ACC112 (cell line): ENCODE results near the gene FAM53C.
"Not testable (repeated sequence)": the region's sequence is repeated elsewhere in the genome, so short reads cannot be mapped to it uniquely, and the experiment has no call there.

Experiments
- H2AFZ ChIP-seq: fragments of 200-600 bp; sonication (generic); one replicate; pipeline ENCODE4 v1.6.0; 2017; ENCODE audit warnings: antibody characterized with exemption, low read length; ENCODE audit not compliant: unreplicated experiment
- H3K27ac ChIP-seq: fragments of 200-600 bp; sonication (generic); 2 replicates; pipeline ENCODE4 v1.5.1; 2014; ENCODE audit warnings: low read depth, mild to moderate bottlenecking, antibody characterized with exemption, low read length, moderate library complexity
- H3K27me3 ChIP-seq: fragments of 200-600 bp; sonication (generic); 2 replicates; pipeline ENCODE4 v1.6.1; 2014; ENCODE audit warnings: mild to moderate bottlenecking, antibody characterized with exemption, low read length, moderate library complexity, mixed read lengths; ENCODE audit not compliant: insufficient read depth
- H3K36me3 ChIP-seq: fragments of 200-600 bp; sonication (generic); 2 replicates; pipeline ENCODE4 v1.6.1; 2016; ENCODE audit warnings: mild to moderate bottlenecking, antibody characterized with exemption, low read length, moderate library complexity, mixed read lengths; ENCODE audit not compliant: insufficient read depth
- H3K4me1 ChIP-seq: fragments of 200-600 bp; sonication (generic); one replicate; pipeline ENCODE4 v1.6.1; 2016; ENCODE audit warnings: low read length, mixed read lengths; ENCODE audit not compliant: insufficient read depth, unreplicated experiment, control insufficient read depth
- H3K4me3 ChIP-seq: fragments of 200-600 bp; sonication (generic); 2 replicates; pipeline ENCODE4 v1.5.1; 2014; ENCODE audit warnings: mild to moderate bottlenecking, low read depth, low read length
- H3K79me2 ChIP-seq: fragments of 200-600 bp; sonication (generic); one replicate; pipeline ENCODE4 v1.6.0; 2016; ENCODE audit warnings: low read length; ENCODE audit not compliant: control insufficient read depth, unreplicated experiment, insufficient read depth

Gene FAM53C

DNA sequence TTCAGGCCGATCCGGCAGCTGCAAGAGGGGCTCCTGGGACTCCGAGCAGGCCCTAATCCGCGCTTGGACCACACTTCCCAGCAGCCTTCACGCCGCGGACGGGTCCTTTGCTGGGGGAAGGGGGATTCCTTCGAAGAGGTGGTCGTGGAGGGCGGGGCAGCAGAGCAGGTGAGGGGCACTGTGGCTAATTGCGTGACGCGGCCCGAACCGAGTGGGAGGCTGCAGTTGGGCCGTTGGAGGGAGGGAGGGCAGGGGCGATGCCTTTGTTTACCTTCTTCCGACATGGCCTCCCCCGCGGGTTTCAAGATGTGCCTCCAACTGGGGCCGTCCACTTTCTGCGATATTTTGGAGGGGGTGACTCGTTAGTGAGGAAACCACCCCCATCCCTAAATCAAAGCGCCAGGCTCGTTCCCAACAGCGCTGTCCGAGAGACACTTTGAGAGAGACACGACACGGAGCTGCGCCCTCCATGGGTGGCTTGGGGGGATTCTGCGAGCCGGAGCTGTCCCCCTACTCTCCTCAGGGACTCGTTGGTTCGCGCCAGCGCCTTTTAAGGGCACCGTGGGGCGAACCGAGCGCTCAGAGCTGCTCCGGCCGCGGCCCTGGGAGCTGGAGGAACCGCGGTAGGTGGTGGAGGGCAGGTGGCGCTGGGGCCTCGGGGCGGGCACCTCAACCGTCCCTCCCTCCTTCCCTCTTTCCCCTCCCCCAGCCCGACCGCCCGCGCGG, at the start of gene FAM53C:
FAM53C (plus strand) TSS at position 582 of the 726 bp plus-strand sequence. CDS start 3,070 bp downstream, outside the sequence.
- Histone ChIP-seq H3K27ac (peak within 1 kb of the TSS; percentile 95), H3K27me3 (no peaks in the 10 kb centered on the region), H3K79me2 (peaks cover 38% of the 10 kb centered on the region), H3K4me3 (peak within 1 kb of the TSS; percentile 98), H2AFZ (peak within 1 kb of the TSS; percentile 80), H3K36me3 (peaks cover 6% of the 10 kb centered on the region; the same call in 1 of the 2 replicates), H3K4me1 (peaks cover 27% of the 10 kb centered on the region)

DNA sequence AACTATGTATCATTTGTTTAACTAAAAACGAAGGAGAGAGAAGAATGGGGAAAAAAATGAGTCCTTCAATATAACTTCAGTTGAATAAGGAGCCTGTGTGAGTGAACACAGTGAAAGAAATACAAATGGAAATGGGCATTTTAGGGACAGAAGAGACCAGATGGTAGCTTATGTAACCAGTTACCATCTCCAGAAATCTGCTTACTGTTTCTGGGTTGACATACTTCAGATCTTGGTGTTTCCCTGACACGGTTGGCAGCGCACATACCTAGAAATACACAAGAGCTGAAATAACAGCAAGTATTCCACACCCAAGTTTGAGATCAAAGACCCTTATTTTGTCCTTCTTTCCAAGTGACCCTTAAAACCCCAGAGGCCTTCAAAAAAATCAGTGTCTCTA, 48.8 kb upstream of the FAM53C start:
- H3K4me3 ChIP-seq = no peak overlapping the region
- no peak overlapping the region for H3K27ac ChIP-seq
- H2AFZ ChIP-seq = no peak overlapping the region
- no peaks in the 10 kb centered on the region for H3K79me2 ChIP-seq
- H3K4me1 ChIP-seq = no peaks in the 10 kb centered on the region
- H3K36me3 ChIP-seq = 0 out of 2 replicates have a peak, but pooled peaks cover 2% of the 10 kb centered on the region
- no peaks in the 10 kb centered on the region for H3K27me3 ChIP-seq

DNA sequence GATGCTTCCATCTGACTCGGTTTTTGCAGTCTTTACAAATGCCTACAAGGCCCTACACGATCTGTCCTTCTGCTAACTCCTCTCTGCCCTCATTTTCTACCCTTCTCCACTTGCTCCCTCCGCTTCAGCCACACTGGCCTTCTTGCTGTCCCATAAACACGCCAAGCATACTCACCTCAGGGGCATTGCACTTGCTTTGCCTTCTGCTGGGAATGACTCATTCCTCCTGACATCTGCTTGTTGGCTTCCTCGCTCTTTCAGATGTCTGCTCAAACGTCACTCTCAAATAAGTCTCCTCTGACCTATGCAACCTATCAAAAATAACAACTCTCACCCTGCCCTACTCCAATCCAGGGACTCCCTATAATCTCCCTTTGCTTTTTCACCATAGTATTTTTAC, 34.7 kb upstream of the FAM53C start:
- H2AFZ ChIP-seq = no peak overlapping the region
- no peaks in the 10 kb centered on the region for H3K4me1 ChIP-seq
- H3K36me3 ChIP-seq = no peaks in the 10 kb centered on the region
- H3K27me3 ChIP-seq = no peaks in the 10 kb centered on the region
- H3K4me3 ChIP-seq = no peak overlapping the region
- H3K27ac ChIP-seq = no peak overlapping the region
- no peaks in the 10 kb centered on the region for H3K79me2 ChIP-seq

GRCh38 chr5:138305797-138306196, 32.3 kb upstream of the FAM53C start:
- H3K4me1 ChIP-seq = no peaks in the 10 kb centered on the region
- H3K27ac ChIP-seq = no peak overlapping the region
- H3K4me3 ChIP-seq = no peak overlapping the region
- H3K79me2 ChIP-seq = no peaks in the 10 kb centered on the region
- no peaks in the 10 kb centered on the region for H3K27me3 ChIP-seq
- no peaks in the 10 kb centered on the region for H3K36me3 ChIP-seq
- H2AFZ ChIP-seq = no peak overlapping the region

DNA sequence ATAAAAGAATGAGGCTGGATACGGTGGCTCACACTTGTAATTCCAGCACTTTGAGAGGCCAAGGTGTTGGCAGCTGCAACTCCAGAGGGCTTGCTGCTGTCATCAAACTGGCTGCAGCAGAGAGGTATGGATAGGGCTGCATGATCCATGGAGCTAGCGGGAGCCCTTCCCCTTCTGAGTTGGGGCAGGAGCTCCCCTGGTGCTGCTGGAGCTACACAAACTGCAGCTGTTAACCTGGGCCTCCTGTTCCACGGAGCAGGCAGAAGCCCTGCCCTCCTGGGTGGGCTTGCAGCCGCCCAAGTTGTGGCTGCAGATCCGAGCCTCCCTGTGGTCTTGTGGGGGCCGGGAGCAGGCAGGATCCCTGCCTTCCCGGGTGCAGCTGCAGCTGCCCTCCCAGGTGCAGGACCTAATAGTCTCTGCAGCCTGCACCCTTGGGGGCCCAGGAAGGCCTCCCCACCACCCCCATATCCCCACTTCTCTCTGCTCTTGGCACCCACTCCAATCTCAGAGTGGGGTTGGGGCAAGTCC, 22.3 kb upstream of the FAM53C start:
- Histone ChIP-seq H3K36me3 (peaks cover 12% of the 10 kb centered on the region; the same call in 1 of the 2 replicates), H3K4me1 (no peaks in the 10 kb centered on the region), H3K79me2 (no peaks in the 10 kb centered on the region), H3K27ac (no peak overlapping the region), H3K27me3 (no peaks in the 10 kb centered on the region), H3K4me3 (no peak overlapping the region), H2AFZ (no peak overlapping the region)

GRCh38 chr5:138316355-138316754, 21.7 kb upstream of the FAM53C start:
- Histone ChIP-seq H2AFZ (no peak overlapping the region), H3K36me3 (peaks cover 12% of the 10 kb centered on the region; the same call in 1 of the 2 replicates), H3K4me1 (no peaks in the 10 kb centered on the region), H3K27me3 (no peaks in the 10 kb centered on the region), H3K27ac (no peak overlapping the region), H3K79me2 (no peaks in the 10 kb centered on the region), H3K4me3 (no peak overlapping the region)

- H3K27ac ChIP-seq, H3K4me1 ChIP-seq, H3K27me3 ChIP-seq, H3K36me3 ChIP-seq, H3K79me2 ChIP-seq, H2AFZ ChIP-seq, H3K4me3 ChIP-seq: not testable (repeated sequence)
These were observed 19.9 kb upstream of the FAM53C start for GRCh38 chr5:138318211-138318610.

DNA sequence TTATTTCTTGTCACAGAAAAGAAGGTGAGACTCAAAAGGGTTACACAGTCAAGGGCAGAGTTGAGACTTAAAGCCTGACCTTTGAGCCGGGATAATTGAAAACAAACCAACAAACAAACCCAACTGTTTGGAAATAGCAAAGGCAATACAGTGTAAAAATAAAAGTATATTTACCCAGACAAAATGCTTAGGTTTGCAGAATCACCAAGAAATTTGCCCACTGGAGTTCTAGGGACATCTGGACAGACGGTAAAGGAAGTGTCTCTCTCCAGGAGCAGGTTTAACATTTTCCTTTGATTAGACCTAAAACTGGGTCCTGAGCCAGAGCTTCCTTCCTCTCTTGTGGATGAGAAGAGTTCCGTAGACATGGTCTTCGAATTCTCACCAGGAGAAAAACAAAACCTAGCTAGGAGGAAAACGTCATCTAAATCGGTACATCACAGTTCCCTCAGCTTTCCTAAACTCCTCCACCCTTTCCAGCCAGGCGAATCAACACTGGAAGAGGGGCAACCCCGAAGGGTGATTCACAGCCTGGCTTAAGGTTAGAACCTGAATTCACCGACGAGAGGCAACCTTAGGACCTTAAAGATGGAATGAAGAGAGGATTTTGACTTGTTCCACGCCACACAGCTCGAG, 7.1 kb upstream of the FAM53C start:
- peaks cover 16% of the 10 kb centered on the region for H3K79me2 ChIP-seq
- H3K27me3 ChIP-seq = no peaks in the 10 kb centered on the region
- H3K4me1 ChIP-seq = peaks cover 16% of the 10 kb centered on the region
- H3K4me3 ChIP-seq = peak overlapping the region; percentile 97
- H3K27ac ChIP-seq = peak overlapping the region; percentile 73
- no peaks in the 10 kb centered on the region for H3K36me3 ChIP-seq
- H2AFZ ChIP-seq = peak overlapping the region; percentile 97

DNA sequence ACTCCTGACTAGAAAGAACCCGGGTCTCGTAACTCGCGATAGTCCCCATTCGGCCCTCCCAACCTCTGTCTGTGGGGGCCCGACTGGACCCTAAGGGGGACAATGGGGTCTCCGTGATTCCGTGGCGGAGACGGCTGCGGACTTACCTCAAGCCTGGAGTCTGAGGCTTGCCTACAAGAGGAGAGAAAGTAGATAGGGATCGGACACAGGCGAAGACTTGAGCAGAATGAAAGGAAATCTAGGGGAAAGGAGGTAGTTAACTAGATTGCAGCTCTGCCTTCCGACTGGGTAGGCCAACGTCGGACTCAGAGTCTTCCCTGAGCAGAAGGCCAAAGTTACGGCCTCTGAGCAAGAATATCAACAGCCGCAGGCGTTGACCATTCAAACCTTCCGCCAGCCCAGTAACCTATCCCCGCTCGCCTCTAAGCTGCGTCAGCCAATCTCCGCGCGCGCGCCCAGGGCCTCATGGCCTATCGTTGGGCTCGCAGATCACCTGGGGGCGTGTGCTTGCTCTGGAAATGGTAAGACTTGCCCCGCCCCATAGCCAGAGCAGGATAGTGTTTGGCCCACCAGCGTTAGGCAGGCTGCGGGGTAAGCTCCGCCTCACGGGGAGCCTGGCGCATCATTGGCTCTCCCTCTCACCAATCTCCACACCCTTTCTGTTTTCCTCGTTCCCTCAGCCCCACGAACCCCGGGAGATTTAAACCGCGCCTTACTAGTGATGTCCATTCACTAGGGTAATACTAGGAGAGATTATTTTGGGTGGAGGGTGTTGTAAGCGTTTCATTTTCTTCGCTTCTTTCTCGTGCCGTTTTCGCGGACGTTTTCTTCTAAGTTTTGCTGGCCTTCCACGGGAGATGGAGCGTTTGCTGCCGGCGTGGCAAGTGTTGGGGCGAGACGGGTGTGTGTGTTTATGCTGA, 6.4 kb upstream of the FAM53C start, which contains the start of gene CDC25C:
CDC25C (minus strand) TSS at position 356 of the 920 bp plus-strand sequence. CDS start 624 bp downstream, outside the sequence.
- Histone ChIP-seq H3K36me3 (no peaks in the 10 kb centered on the region), H3K4me1 (peaks cover 16% of the 10 kb centered on the region), H3K79me2 (peaks cover 16% of the 10 kb centered on the region), H3K4me3 (peak within 1 kb of the TSS; percentile 97), H2AFZ (peak within 1 kb of the TSS; percentile 98), H3K27ac (peak within 1 kb of the TSS; percentile 73), H3K27me3 (no peaks in the 10 kb centered on the region)

DNA sequence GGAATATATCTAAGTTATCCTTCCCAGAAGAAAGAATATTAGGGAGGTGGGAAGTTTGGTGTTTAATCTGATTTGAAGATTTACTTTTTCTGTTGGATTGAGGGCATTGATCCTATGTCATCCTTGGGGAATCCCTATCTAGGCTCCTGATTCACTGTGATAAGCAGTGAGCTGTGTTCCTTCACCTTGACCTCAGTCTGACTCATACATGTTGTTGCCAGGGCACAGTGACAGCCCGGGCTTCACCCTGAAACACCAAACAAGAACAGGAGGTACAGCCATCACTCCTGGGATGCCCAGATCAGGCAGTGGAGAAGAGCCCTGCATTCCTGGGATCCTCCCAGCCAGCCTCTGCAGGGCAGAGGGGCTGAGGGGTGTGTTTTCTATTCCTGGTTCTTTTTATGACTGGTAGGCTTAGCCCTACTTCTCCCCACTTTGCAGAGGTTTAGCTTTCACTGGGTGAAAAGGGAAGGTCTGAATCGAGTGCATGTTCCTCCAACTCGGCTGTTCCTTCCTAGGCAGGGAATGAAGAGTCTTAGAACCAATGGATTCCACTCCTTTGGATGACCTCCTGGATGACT, 3.1 kb upstream of the FAM53C start:
- Histone ChIP-seq H3K27ac (no peak overlapping the region), H3K27me3 (no peaks in the 10 kb centered on the region), H2AFZ (no peak overlapping the region), H3K79me2 (peaks cover 27% of the 10 kb centered on the region), H3K36me3 (no peaks in the 10 kb centered on the region), H3K4me3 (no peak overlapping the region), H3K4me1 (peaks cover 23% of the 10 kb centered on the region)
